Trophoblast cell (in vitro differentiated cells and primary cell): ENCODE data around the gene BMPER.
A peak's percentile ranks its signal among the peaks of the same experiment; 100 is the strongest.

ENCODE experiments used
- DNase-seq, 2 donors: peaks; one replicate each; pipeline ENCODE4 v3.0.0-alpha.2; 2016
- H2AFZ ChIP-seq: 2 replicates; pipeline ENCODE4 v1.6.1; 2013; ENCODE audit warnings: low read length, moderate library complexity, mild to moderate bottlenecking; ENCODE audit not compliant: insufficient read depth, poor library complexity
- H2AK5ac ChIP-seq: 2 replicates; pipeline ENCODE4 v1.6.1; 2013; ENCODE audit warnings: mild to moderate bottlenecking, low read length
- H2BK120ac ChIP-seq: 2 replicates; pipeline ENCODE4 v1.6.1; 2013; ENCODE audit warnings: low read length, mild to moderate bottlenecking, moderate library complexity; ENCODE audit not compliant: insufficient read depth, poor library complexity
- H2BK12ac ChIP-seq: 2 replicates; pipeline ENCODE4 v1.6.1; 2013; ENCODE audit warnings: mild to moderate bottlenecking, low read length, moderate library complexity
- H2BK5ac ChIP-seq: 2 replicates; pipeline ENCODE4 v1.6.1; 2013; ENCODE audit warnings: low read length, low read depth, moderate library complexity, mild to moderate bottlenecking; ENCODE audit not compliant: poor library complexity
- H3K14ac ChIP-seq: 2 replicates; pipeline ENCODE4 v1.6.1; 2013; ENCODE audit warnings: mild to moderate bottlenecking, low read length
- H3K18ac ChIP-seq: 2 replicates; pipeline ENCODE4 v1.6.1; 2013; ENCODE audit warnings: mild to moderate bottlenecking, low read length
- H3K23ac ChIP-seq: 2 replicates; pipeline ENCODE4 v1.6.1; 2013; ENCODE audit warnings: low read length
- H3K27ac ChIP-seq: 2 replicates; pipeline ENCODE4 v1.5.1; 2013; ENCODE audit warnings: low read depth, mild to moderate bottlenecking, inconsistent platforms, low read length, moderate library complexity
- H3K27me3 ChIP-seq: 2 replicates; pipeline ENCODE4 v1.6.1; 2013; ENCODE audit warnings: inconsistent platforms, mild to moderate bottlenecking, low read length, moderate library complexity; ENCODE audit not compliant: insufficient read depth
- H3K36me3 ChIP-seq, 2 experiments: 1 replicate in 1 of 2; 2 replicates in 1 of 2; pipeline ENCODE4 v1.6.1; 2013; ENCODE audit warnings: low read length in 2 of 2, mild to moderate bottlenecking in 2 of 2, moderate library complexity in 1 of 2; ENCODE audit not compliant: insufficient read depth in 2 of 2, control insufficient read depth in 1 of 2
- H3K4ac ChIP-seq: 2 replicates; pipeline ENCODE4 v1.6.1; 2013; ENCODE audit warnings: low read depth, mild to moderate bottlenecking, low read length, moderate library complexity
- H3K4me1 ChIP-seq, 2 experiments: 1 replicate in 1 of 2; 2 replicates in 1 of 2; pipeline ENCODE4 v1.6.1; 2013; ENCODE audit warnings: low read length in 2 of 2, mild to moderate bottlenecking in 2 of 2, moderate library complexity in 1 of 2; ENCODE audit not compliant: insufficient read depth in 2 of 2, control insufficient read depth in 1 of 2
- H3K4me2 ChIP-seq: 2 replicates; pipeline ENCODE4 v1.6.1; 2013; ENCODE audit warnings: inconsistent platforms, mild to moderate bottlenecking, low read length, moderate library complexity
- H3K4me3 ChIP-seq: 2 replicates; pipeline ENCODE4 v1.5.1; 2013; ENCODE audit warnings: mild to moderate bottlenecking, low read depth, low read length, inconsistent platforms
- H3K79me1 ChIP-seq: one replicate; pipeline ENCODE4 v1.6.1; 2013; ENCODE audit warnings: low read length
- H3K79me2 ChIP-seq: 2 replicates; pipeline ENCODE4 v1.6.1; 2013; ENCODE audit warnings: low read length, mild to moderate bottlenecking; ENCODE audit not compliant: control insufficient read depth, insufficient read depth, poor library complexity
- H3K9ac ChIP-seq: 2 replicates; pipeline ENCODE4 v1.6.1; 2013; ENCODE audit warnings: mild to moderate bottlenecking, low read length
- H3K9me3 ChIP-seq: 2 replicates; pipeline ENCODE4 v1.6.1; 2013; ENCODE audit warnings: low read depth, mild to moderate bottlenecking, control low read depth, inconsistent platforms, low read length; ENCODE audit not compliant: insufficient read depth
- H4K12ac ChIP-seq: 2 replicates; pipeline ENCODE4 v1.6.1; 2013; ENCODE audit warnings: low read depth, mild to moderate bottlenecking, low read length, moderate library complexity
- H4K8ac ChIP-seq: 2 replicates; pipeline ENCODE4 v1.6.1; 2013; ENCODE audit warnings: low read depth, mild to moderate bottlenecking, low read length, moderate library complexity
- H4K91ac ChIP-seq: one replicate; pipeline ENCODE4 v1.6.1; 2013; ENCODE audit warnings: low read depth, mild to moderate bottlenecking, low read length, moderate library complexity
- WGBS: extraction: QIAGEN DNeasy Blood & Tissue Kit; methylation state at CpG from one replicate; pipeline ENCODE4 v1.1.7; 2013; ENCODE audit warnings: missing lambda C conversion rate; ENCODE audit not compliant: insufficient read length, insufficient coverage; ENCODE audit errors: extremely low coverage; 5-methylcytosine and 5-hydroxymethylcytosine counted together

The BMPER gene

GRCh38 chr7:34138483-34138882, 233.1 kb downstream of the BMPER start:
- H3K36me3 ChIP-seq, result no peaks in the 10 kb centered on the region
- no peak overlapping the region for H2AFZ ChIP-seq
- no peaks in the 10 kb centered on the region for H3K79me2 ChIP-seq
- H3K79me1 ChIP-seq, result no peaks in the 10 kb centered on the region
- H3K9ac ChIP-seq, result no peak overlapping the region
- H2AK5ac ChIP-seq, result no peak overlapping the region
- H3K18ac ChIP-seq, result no peak overlapping the region
- H3K4me2 ChIP-seq, result no peak overlapping the region
- H3K4ac ChIP-seq, result no peak overlapping the region
- H3K14ac ChIP-seq, result no peak overlapping the region
- H4K91ac ChIP-seq, result no peak overlapping the region
- no peak overlapping the region for H3K27ac ChIP-seq
- H4K8ac ChIP-seq, result no peak overlapping the region
- H2BK120ac ChIP-seq, result no peak overlapping the region
- WGBS, result no CpG with 5 or more reads among the region's 2 CpGs
- H3K27me3 ChIP-seq, result no peaks in the 10 kb centered on the region
- H4K12ac ChIP-seq, result no peak overlapping the region
- H3K9me3 ChIP-seq, result no peaks in the 10 kb centered on the region
- no peaks in the 10 kb centered on the region for H3K4me1 ChIP-seq
- H2BK5ac ChIP-seq, result no peak overlapping the region
- H2BK12ac ChIP-seq, result no peak overlapping the region
- DNase-seq, result no peak
- no peak overlapping the region for H3K23ac ChIP-seq
- no peak overlapping the region for H3K4me3 ChIP-seq

GRCh38 chr7:34139086-34139485, 233.7 kb downstream of the BMPER start:
- no peak overlapping the region for H2AFZ ChIP-seq
- H2AK5ac ChIP-seq, result no peak overlapping the region
- H3K4me1 ChIP-seq, result no peaks in the 10 kb centered on the region
- no peak for DNase-seq
- H2BK12ac ChIP-seq, result no peak overlapping the region
- no peaks in the 10 kb centered on the region for H3K36me3 ChIP-seq
- no peak overlapping the region for H3K9ac ChIP-seq
- H3K18ac ChIP-seq, result no peak overlapping the region
- H3K79me1 ChIP-seq, result no peaks in the 10 kb centered on the region
- H4K8ac ChIP-seq, result no peak overlapping the region
- no peaks in the 10 kb centered on the region for H3K79me2 ChIP-seq
- WGBS, result no CpG with 5 or more reads among the region's 3 CpGs
- H3K4me2 ChIP-seq, result no peak overlapping the region
- H4K12ac ChIP-seq, result no peak overlapping the region
- no peaks in the 10 kb centered on the region for H3K27me3 ChIP-seq
- H2BK120ac ChIP-seq, result no peak overlapping the region
- no peak overlapping the region for H3K23ac ChIP-seq
- H3K4ac ChIP-seq, result no peak overlapping the region
- no peak overlapping the region for H3K27ac ChIP-seq
- H3K14ac ChIP-seq, result no peak overlapping the region
- H4K91ac ChIP-seq, result no peak overlapping the region
- no peak overlapping the region for H3K4me3 ChIP-seq
- H2BK5ac ChIP-seq, result no peak overlapping the region
- no peaks in the 10 kb centered on the region for H3K9me3 ChIP-seq

DNA sequence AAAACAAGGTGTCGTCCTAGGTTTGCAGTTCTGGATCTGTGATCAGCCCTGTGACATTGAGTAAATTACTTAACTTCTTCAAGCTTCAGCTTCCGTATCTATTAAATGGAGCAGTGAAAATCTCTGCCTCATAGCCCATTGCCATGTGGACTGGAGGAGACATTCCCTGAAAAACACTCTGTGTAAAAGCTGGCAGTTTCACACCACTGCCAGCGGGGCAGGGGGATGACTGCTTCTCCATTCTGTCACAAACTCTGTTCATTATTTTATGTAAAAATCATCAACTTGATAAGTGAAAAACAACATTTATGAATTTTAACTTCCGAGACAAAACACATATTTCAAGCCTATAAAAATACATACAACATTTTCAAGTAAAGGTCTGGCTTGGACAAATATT, 234.7 kb downstream of the BMPER start:
- Histone ChIP-seq H3K79me2 (no peaks in the 10 kb centered on the region), H3K23ac (no peak overlapping the region), H2AK5ac (no peak overlapping the region), H3K4ac (no peak overlapping the region), H4K12ac (no peak overlapping the region), H2BK120ac (no peak overlapping the region), H3K27me3 (no peaks in the 10 kb centered on the region), H2BK12ac (no peak overlapping the region), H3K9ac (no peak overlapping the region), H3K9me3 (no peaks in the 10 kb centered on the region), H3K36me3 (no peaks in the 10 kb centered on the region), H3K79me1 (no peaks in the 10 kb centered on the region), H3K4me3 (no peak overlapping the region), H3K27ac (no peak overlapping the region), H4K91ac (no peak overlapping the region), H3K4me2 (no peak overlapping the region), H2BK5ac (no peak overlapping the region), H3K14ac (no peak overlapping the region), H2AFZ (no peak overlapping the region), H4K8ac (no peak overlapping the region), H3K4me1 (no peaks in the 10 kb centered on the region), H3K18ac (no peak overlapping the region)
- DNase-seq, result no peak
- WGBS, result no CpG with 5 or more reads among the region's 4 CpGs

GRCh38 chr7:34143402-34143801, 238.1 kb downstream of the BMPER start:
- H3K4me3 ChIP-seq, result no peak overlapping the region
- H3K79me1 ChIP-seq, result no peaks in the 10 kb centered on the region
- H3K27me3 ChIP-seq, result no peaks in the 10 kb centered on the region
- no peak overlapping the region for H3K14ac ChIP-seq
- H4K12ac ChIP-seq, result no peak overlapping the region
- H3K4ac ChIP-seq, result no peak overlapping the region
- no peak overlapping the region for H2BK5ac ChIP-seq
- no peak overlapping the region for H2BK120ac ChIP-seq
- WGBS, result no CpG with 5 or more reads among the region's 2 CpGs
- peaks cover 0 to 2% of the 10 kb centered on the region in 2 experiments for H3K4me1 ChIP-seq
- no peak overlapping the region for H2AK5ac ChIP-seq
- no peak overlapping the region for H3K18ac ChIP-seq
- DNase-seq, result peak in 1 of 2 donors; percentile 44
- H3K27ac ChIP-seq, result no peak overlapping the region
- no peak overlapping the region for H3K9ac ChIP-seq
- H3K4me2 ChIP-seq, result no peak overlapping the region
- H3K36me3 ChIP-seq, result no peaks in the 10 kb centered on the region
- no peaks in the 10 kb centered on the region for H3K79me2 ChIP-seq
- no peak overlapping the region for H4K8ac ChIP-seq
- no peak overlapping the region for H2AFZ ChIP-seq
- no peak overlapping the region for H3K23ac ChIP-seq
- no peaks in the 10 kb centered on the region for H3K9me3 ChIP-seq
- H4K91ac ChIP-seq, result no peak overlapping the region
- H2BK12ac ChIP-seq, result no peak overlapping the region
